ENCODE measurements around the gene SENP2. TPM values are rescaled to one million over a fixed set of nuclear protein-coding genes. Genes with fewer than 3 reads are reported as not detected.
"Not testable (repeated sequence)": the region's sequence is repeated elsewhere in the genome, so short reads cannot be mapped to it uniquely, and the experiment has no call there.

The SENP2 gene
- polyA plus RNA-seq, 4 donors = 38.4 to 54.4 (median 46.4) TPM

- DNase-seq (ENCODE audit: low read depth in 4 of 4, low spot score in 2 of 4) = no peak
Measured at GRCh38 chr3:185646382-185647133, 60.5 kb downstream of the SENP2 start.

GRCh38 chr3:185647134-185647879, 61.2 kb downstream of the SENP2 start:
- no peak for DNase-seq (ENCODE audit: low read depth in 4 of 4, low spot score in 2 of 4)

GRCh38 chr3:185647880-185648210, 61.8 kb downstream of the SENP2 start:
- DNase-seq (ENCODE audit: low read depth in 4 of 4, low spot score in 2 of 4) = no peak

- DNase-seq (ENCODE audit: low read depth in 4 of 4, low spot score in 2 of 4) = no peak
Measured at GRCh38 chr3:185648396-185648795, 62.3 kb downstream of the SENP2 start.

GRCh38 chr3:185649414-185649813, 63.3 kb downstream of the SENP2 start:
- no peak for DNase-seq (ENCODE audit: low read depth in 4 of 4, low spot score in 2 of 4)

GRCh38 chr3:185651971-185652370, 65.9 kb downstream of the SENP2 start:
- DNase-seq (ENCODE audit: low read depth in 4 of 4, low spot score in 2 of 4) = no peak

- DNase-seq (ENCODE audit: low read depth in 4 of 4, low spot score in 2 of 4) = no peak
Measured at GRCh38 chr3:185653949-185654757, 68.1 kb downstream of the SENP2 start.

- no peak for DNase-seq (ENCODE audit: low read depth in 4 of 4, low spot score in 2 of 4)
Measured at GRCh38 chr3:185654758-185655145, 68.7 kb downstream of the SENP2 start.

GRCh38 chr3:185655426-185656320, 69.6 kb downstream of the SENP2 start:
- DNase-seq (ENCODE audit: low read depth in 4 of 4, low spot score in 2 of 4) = no peak

GRCh38 chr3:185656321-185656840, 70.3 kb downstream of the SENP2 start:
- DNase-seq (ENCODE audit: low read depth in 4 of 4, low spot score in 2 of 4) = no peak

GRCh38 chr3:185657211-185657610, 71.1 kb downstream of the SENP2 start:
- DNase-seq (ENCODE audit: low read depth in 4 of 4, low spot score in 2 of 4) = no peak

- DNase-seq (ENCODE audit: low read depth in 4 of 4, low spot score in 2 of 4) = no peak
Measured at GRCh38 chr3:185657691-185658503, 71.8 kb downstream of the SENP2 start.

- no peak for DNase-seq (ENCODE audit: low read depth in 4 of 4, low spot score in 2 of 4)
Measured at GRCh38 chr3:185658504-185658912, 72.4 kb downstream of the SENP2 start.

- DNase-seq (ENCODE audit: low read depth in 4 of 4, low spot score in 2 of 4) = no peak
Measured at GRCh38 chr3:185658943-185659342, 72.8 kb downstream of the SENP2 start.

- peak in 3 of 4 donors; percentile 36 to 65 (median 53) for DNase-seq (ENCODE audit: low read depth in 4 of 4, low spot score in 2 of 4)
Measured at GRCh38 chr3:185659942-185660921, 74.1 kb downstream of the SENP2 start.

GRCh38 chr3:185661296-185661695, 75.2 kb downstream of the SENP2 start:
- not testable (repeated sequence) for DNase-seq (ENCODE audit: low read depth in 4 of 4, low spot score in 2 of 4)

GRCh38 chr3:185661772-185662171, 75.7 kb downstream of the SENP2 start:
- DNase-seq (ENCODE audit: low read depth in 4 of 4, low spot score in 2 of 4) = no peak

GRCh38 chr3:185663929-185664328, 77.8 kb downstream of the SENP2 start:
- DNase-seq (ENCODE audit: low read depth in 4 of 4, low spot score in 2 of 4) = no peak
